ENCODE data around the gene GLIS2. TPM values are rescaled to one million over a fixed set of nuclear protein-coding genes. Genes with fewer than 3 reads are reported as not detected.

GLIS2 gene
- total RNA-seq, 1 donor from 2014 or later: 0.53 TPM

- no peaks in the 10 kb centered on the region for H3K27me3 ChIP-seq (ENCODE audit: control insufficient read depth, insufficient read depth, low read length)
- TF ChIP-seq CTCF (IDR thresholded peaks at IDR 0.05; ENCODE audit: insufficient read depth, low read length, severe bottlenecking): no peak
- H3K36me3 ChIP-seq (ENCODE audit: control insufficient read depth, insufficient read depth, low read length): peaks cover 21% of the 10 kb centered on the region
- FAIRE-seq: no peak
- H3K4me3 ChIP-seq (ENCODE audit: low read depth, low read length): no peak overlapping the region
- no peak for DNase-seq (ENCODE audit: low read depth)
These were observed 22.9 kb downstream of the GLIS2 start for GRCh38 chr16:4338712-4339299.

- no peaks in the 10 kb centered on the region for H3K27me3 ChIP-seq (ENCODE audit: control insufficient read depth, insufficient read depth, low read length)
- no peak for TF ChIP-seq CTCF (IDR thresholded peaks at IDR 0.05; ENCODE audit: insufficient read depth, low read length, severe bottlenecking)
- no peak for DNase-seq (ENCODE audit: low read depth)
- no peak overlapping the region for H3K4me3 ChIP-seq (ENCODE audit: low read depth, low read length)
- H3K36me3 ChIP-seq (ENCODE audit: control insufficient read depth, insufficient read depth, low read length): peaks cover 21% of the 10 kb centered on the region
- FAIRE-seq: no peak
These were observed 23.6 kb downstream of the GLIS2 start for GRCh38 chr16:4339455-4339854.

GRCh38 chr16:4339909-4340308 is 24.0 kb downstream of the GLIS2 start:
- DNase-seq (ENCODE audit: low read depth) (no peak), FAIRE-seq (no peak)
- H3K27me3 ChIP-seq (ENCODE audit: control insufficient read depth, insufficient read depth, low read length): no peaks in the 10 kb centered on the region
- peaks cover 21% of the 10 kb centered on the region for H3K36me3 ChIP-seq (ENCODE audit: control insufficient read depth, insufficient read depth, low read length)
- TF ChIP-seq CTCF (IDR thresholded peaks at IDR 0.05; ENCODE audit: insufficient read depth, low read length, severe bottlenecking): no peak
- no peak overlapping the region for H3K4me3 ChIP-seq (ENCODE audit: low read depth, low read length)

DNA sequence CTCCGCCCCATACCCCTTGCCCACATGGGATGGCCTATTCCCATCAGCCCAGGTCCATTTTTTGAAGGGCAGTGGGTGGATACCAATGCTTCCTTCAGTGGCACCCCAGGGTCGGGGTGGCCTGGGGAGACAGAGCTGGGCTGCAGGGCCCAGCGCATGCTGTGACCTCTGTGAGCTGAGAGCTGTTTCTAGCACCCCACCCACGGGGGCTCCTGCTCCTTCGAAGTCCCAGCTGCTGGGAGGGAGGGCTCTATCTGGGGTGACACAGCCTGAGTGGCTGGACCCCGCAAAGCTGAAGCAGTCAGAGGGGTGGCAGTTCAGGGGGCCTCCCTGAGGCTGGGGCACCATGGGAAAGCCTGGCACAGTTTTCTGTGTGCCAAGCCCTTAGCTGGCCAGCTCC is 24.6 kb downstream of the GLIS2 start:
- TF ChIP-seq CTCF (IDR thresholded peaks at IDR 0.05; ENCODE audit: insufficient read depth, low read length, severe bottlenecking): no peak
- FAIRE-seq (no peak), DNase-seq (ENCODE audit: low read depth) (no peak)
- H3K4me3 ChIP-seq (ENCODE audit: low read depth, low read length): no peak overlapping the region
- peaks cover 21% of the 10 kb centered on the region for H3K36me3 ChIP-seq (ENCODE audit: control insufficient read depth, insufficient read depth, low read length)
- H3K27me3 ChIP-seq (ENCODE audit: control insufficient read depth, insufficient read depth, low read length): no peaks in the 10 kb centered on the region

DNA sequence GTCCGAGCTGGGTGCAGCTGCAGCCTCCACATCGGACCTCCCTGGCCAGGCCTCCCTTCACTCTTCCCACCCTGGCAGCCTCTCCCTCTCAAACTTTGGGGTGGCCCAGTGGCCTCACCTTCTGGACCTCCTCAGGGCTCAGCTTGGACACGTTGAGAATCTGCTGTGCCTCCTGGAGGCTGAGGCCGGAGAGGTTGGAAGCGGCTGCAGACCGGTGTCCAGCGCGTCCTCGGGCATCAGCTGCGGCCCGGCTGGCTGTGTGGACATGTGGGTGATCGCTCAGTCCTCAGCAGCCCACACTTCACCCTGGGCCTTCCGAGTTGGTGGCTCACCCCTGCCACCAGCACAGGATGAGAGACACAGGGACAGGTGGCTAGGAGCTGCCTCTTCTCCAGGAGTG is 25.4 kb downstream of the GLIS2 start:
- FAIRE-seq (no peak), DNase-seq (ENCODE audit: low read depth) (no peak)
- no peaks in the 10 kb centered on the region for H3K27me3 ChIP-seq (ENCODE audit: control insufficient read depth, insufficient read depth, low read length)
- peaks cover 20% of the 10 kb centered on the region for H3K36me3 ChIP-seq (ENCODE audit: control insufficient read depth, insufficient read depth, low read length)
- no peak for TF ChIP-seq CTCF (IDR thresholded peaks at IDR 0.05; ENCODE audit: insufficient read depth, low read length, severe bottlenecking)
- H3K4me3 ChIP-seq (ENCODE audit: low read depth, low read length): no peak overlapping the region
